Jurkat, Clone E6-1 (cell line): ENCODE measurements around the gene ZFYVE27.

ENCODE experiments used
- DNase-seq: peaks from one replicate; pipeline ENCODE4 v3.0.0-alpha.2; 2011; ENCODE audit warnings: low read depth, low spot score
- H3K4me3 ChIP-seq: 2 replicates; pipeline ENCODE4 v1.5.1; 2011; ENCODE audit warnings: mild to moderate bottlenecking, low read length, control low read depth, moderate library complexity

The ZFYVE27 gene

GRCh38 chr10:97782455-97783228 lies 45.7 kb downstream of the ZFYVE27 start:
- DNase-seq: no peak
- H3K4me3 ChIP-seq: no peak overlapping the region

GRCh38 chr10:97784200-97784810 lies 47.4 kb downstream of the ZFYVE27 start:
- H3K4me3 ChIP-seq: no peak overlapping the region
- DNase-seq: no peak

- DNase-seq: no peak
- no peak overlapping the region for H3K4me3 ChIP-seq
Observed at GRCh38 chr10:97785231-97785630, 48.3 kb downstream of the ZFYVE27 start.

- no peak overlapping the region for H3K4me3 ChIP-seq
- no peak for DNase-seq
Observed at GRCh38 chr10:97785731-97786130, 48.8 kb downstream of the ZFYVE27 start.

- DNase-seq: no peak
- no peak overlapping the region for H3K4me3 ChIP-seq
Observed at GRCh38 chr10:97788552-97789442, 51.9 kb downstream of the ZFYVE27 start.

- no peak for DNase-seq
- no peak overlapping the region for H3K4me3 ChIP-seq
Observed at GRCh38 chr10:97789770-97790397, 53.0 kb downstream of the ZFYVE27 start.

GRCh38 chr10:97791824-97792721 lies 55.1 kb downstream of the ZFYVE27 start:
- DNase-seq: peak; percentile 31
- H3K4me3 ChIP-seq: no peak overlapping the region

- no peak for DNase-seq
- no peak overlapping the region for H3K4me3 ChIP-seq
Observed at GRCh38 chr10:97795886-97796285, 59.0 kb downstream of the ZFYVE27 start.

GRCh38 chr10:97796651-97797050 lies 59.7 kb downstream of the ZFYVE27 start:
- peak; percentile 14 for DNase-seq
- peak overlapping the region; percentile 16; the same call in 1 of the 2 replicates for H3K4me3 ChIP-seq

- no peak for DNase-seq
- H3K4me3 ChIP-seq: no peak overlapping the region
Observed at GRCh38 chr10:97798958-97799610, 62.2 kb downstream of the ZFYVE27 start.

GRCh38 chr10:97800474-97800873 lies 63.5 kb downstream of the ZFYVE27 start:
- DNase-seq: no peak
- no peak overlapping the region for H3K4me3 ChIP-seq

- DNase-seq: no peak
- no peak overlapping the region for H3K4me3 ChIP-seq
Observed at GRCh38 chr10:97801422-97801821, 64.5 kb downstream of the ZFYVE27 start.

- no peak overlapping the region for H3K4me3 ChIP-seq
- no peak for DNase-seq
Observed at GRCh38 chr10:97805096-97805884, 68.4 kb downstream of the ZFYVE27 start.

- H3K4me3 ChIP-seq: no peak overlapping the region
- no peak for DNase-seq
Observed at GRCh38 chr10:97805949-97806348, 69.0 kb downstream of the ZFYVE27 start.

- no peak overlapping the region for H3K4me3 ChIP-seq
- DNase-seq: no peak
Observed at GRCh38 chr10:97810446-97810845, 73.5 kb downstream of the ZFYVE27 start.
